ENCODE measurements around the gene FAM170A. TPM values are rescaled to one million over a fixed set of nuclear protein-coding genes. Genes with fewer than 3 reads are reported as not detected.

FAM170A gene
- polyA plus RNA-seq, 3 donors = not detected

Other genes starting within 250 kb of the FAM170A start
- gene HSD17B4, start 177.1 kb upstream of the FAM170A start, polyA plus RNA-seq = 100 to 1,000 TPM; 125 to 292 (median 194) TPM